Endothelial cell of umbilical vein (primary cell): ENCODE measurements around the gene ALK. TPM values are rescaled to one million over a fixed set of nuclear protein-coding genes. Genes with fewer than 3 reads are reported as not detected.

ENCODE experiments used
- BruUV-seq: library from RNA; stranded (reverse); fragments of 400-500 nt; replicated peaks from 2 replicates; lab custom pipeline; 2021; lab: Mats Ljungman, UMichigan
- CTCF ChIA-PET: fragments of 300-600, 350-600 bp; sonication (Branson Sonifier 250); formaldehyde crosslinking; loops from one replicate; lab custom pipeline; 2021; ENCODE audit warnings: antibody characterized with exemption, inconsistent platforms; lab: Charles Lee
- POLR2A ChIA-PET: fragments of 300-600, 350-600 bp; sonication (Branson Sonifier 250); formaldehyde crosslinking; loops from one replicate; lab custom pipeline; 2021; ENCODE audit warnings: antibody characterized with exemption, inconsistent platforms; lab: Charles Lee
- DNase-seq: peaks from one replicate; pipeline ENCODE4 v3.0.0-alpha.2; 2011; ENCODE audit warnings: low read depth, low spot score
- FAIRE-seq: peaks from 2 replicates; lab custom pipeline; 2011; peaks lifted over from hg19 to GRCh38; lab: Jason Lieb, UNC
- H2AFZ ChIP-seq: 2 replicates; pipeline ENCODE4 v1.6.0; 2012; ENCODE audit warnings: low read depth, low read length, control low read depth, inconsistent platforms
- H3K27ac ChIP-seq: 2 replicates; pipeline ENCODE4 v1.5.1; 2011; ENCODE audit warnings: low read depth, mild to moderate bottlenecking, control low read depth, low read length, moderate library complexity; ENCODE audit not compliant: insufficient read depth
- H3K27me3 ChIP-seq, 2 experiments: 2 replicates each; pipeline versions ENCODE4 v1.6.0 to v1.6.1; 2011; ENCODE audit warnings: low read length in 2 of 2, mixed read lengths in 1 of 2; ENCODE audit not compliant: control insufficient read depth in 2 of 2, insufficient read depth in 2 of 2
- H3K36me3 ChIP-seq, 2 experiments: 2 replicates in 1 of 2; 3 replicates in 1 of 2; pipeline ENCODE4 v1.5.1; 2011; ENCODE audit warnings: low read length in 2 of 2, mild to moderate bottlenecking in 1 of 2, moderate library complexity in 1 of 2; ENCODE audit not compliant: control insufficient read depth in 2 of 2, insufficient read depth in 2 of 2; ENCODE audit errors: extremely low read depth in 1 of 2
- H3K4me1 ChIP-seq: 3 replicates; pipeline ENCODE4 v1.5.1; 2011; ENCODE audit warnings: mild to moderate bottlenecking, low read length; ENCODE audit not compliant: control insufficient read depth, insufficient read depth; ENCODE audit errors: extremely low read depth
- H3K4me2 ChIP-seq: 2 replicates; pipeline ENCODE4 v1.6.1; 2011; ENCODE audit warnings: low read length, control low read depth, mixed read lengths; ENCODE audit not compliant: insufficient read depth
- H3K4me3 ChIP-seq, 3 experiments: fragments of 200-600 bp in 1 of 3; sonication (generic), shearing (Covaris generic) in 1 of 3; replicated peaks in 1 of 3; 2 replicates each; pipeline ENCODE4 v1.5.1; 2011 to 2016; ENCODE audit warnings: control low read depth in 3 of 3, low read length in 3 of 3, mild to moderate bottlenecking in 2 of 3, inconsistent platforms in 1 of 3, low read depth in 1 of 3, moderate library complexity in 1 of 3; ENCODE audit not compliant: insufficient read depth in 1 of 3
- H3K79me2 ChIP-seq: 2 replicates; pipeline ENCODE4 v1.6.0; 2012; ENCODE audit warnings: low read length, inconsistent platforms; ENCODE audit not compliant: control insufficient read depth, insufficient read depth
- H3K9ac ChIP-seq: replicated peaks from 2 replicates; pipeline ENCODE3; 2011; ENCODE audit warnings: low read length, control low read depth; ENCODE audit not compliant: insufficient read depth; ENCODE audit errors: extremely low read depth
- H3K9me1 ChIP-seq: replicated peaks from 3 replicates; pipeline ENCODE4 v1.6.0; 2011; ENCODE audit warnings: mild to moderate bottlenecking, low read length; ENCODE audit not compliant: control insufficient read depth, insufficient read depth; ENCODE audit errors: extremely low read depth
- H3K9me3 ChIP-seq: replicated peaks from 2 replicates; pipeline ENCODE4 v1.5.1; 2012; ENCODE audit warnings: low read length, inconsistent platforms; ENCODE audit not compliant: control insufficient read depth, insufficient read depth
- H4K20me1 ChIP-seq: replicated peaks from 2 replicates; pipeline ENCODE3; 2011; ENCODE audit warnings: mild to moderate bottlenecking, low read length; ENCODE audit not compliant: control insufficient read depth, insufficient read depth; ENCODE audit errors: extremely low read depth
- CTCF ChIP-seq, 2 donors: IDR thresholded peaks; 1 replicate in 1 of 2; 2 replicates in 1 of 2; pipeline ENCODE4 v1.5.1; 2011; ENCODE audit warnings: low read length in 2 of 2, mild to moderate bottlenecking in 2 of 2, moderate library complexity in 2 of 2, control low read depth in 1 of 2, inconsistent platforms in 1 of 2, low read depth in 1 of 2; ENCODE audit not compliant: insufficient read depth in 1 of 2; ENCODE audit errors: extremely low read depth in 1 of 2
- EZH2 ChIP-seq: IDR thresholded peaks from 2 replicates; pipeline ENCODE4 v1.6.1; 2012; ENCODE audit warnings: borderline replicate concordance, low read depth, mild to moderate bottlenecking, moderate library complexity, low read length, inconsistent platforms; ENCODE audit not compliant: severe bottlenecking
- FOS ChIP-seq: IDR thresholded peaks from 2 replicates; pipeline ENCODE4 v1.6.1; 2011; ENCODE audit warnings: mild to moderate bottlenecking, low read length, moderate library complexity, borderline replicate concordance; ENCODE audit not compliant: insufficient read depth
- GATA2 ChIP-seq: IDR thresholded peaks from 2 replicates; pipeline ENCODE4 v1.7.0; 2011; ENCODE audit warnings: low read depth, mild to moderate bottlenecking, moderate library complexity, mixed read lengths, low read length; ENCODE audit not compliant: insufficient read length, insufficient read depth
- JUN ChIP-seq: IDR thresholded peaks from 2 replicates; pipeline ENCODE4 v1.6.1; 2011; ENCODE audit warnings: borderline replicate concordance, low read depth; ENCODE audit not compliant: insufficient read length, insufficient read depth
- MAX ChIP-seq: IDR thresholded peaks from 2 replicates; pipeline ENCODE4 v1.6.1; 2011; ENCODE audit not compliant: insufficient read depth, insufficient read length
- MYC ChIP-seq: IDR thresholded peaks from one replicate; pipeline ENCODE4 v1.6.1; 2011; ENCODE audit warnings: mild to moderate bottlenecking, low read depth, low read length
- POLR2A ChIP-seq: IDR thresholded peaks from 2 replicates; pipeline ENCODE4 v1.6.1; 2012; ENCODE audit warnings: low read depth, mild to moderate bottlenecking, control low read depth, low read length
- POLR2AphosphoS5 ChIP-seq: IDR thresholded peaks from 2 replicates; pipeline ENCODE4 v1.6.1; 2012; ENCODE audit warnings: low read depth, mild to moderate bottlenecking, control low read depth, low read length, moderate library complexity; ENCODE audit not compliant: insufficient read depth
- dilution Hi-C: fragments of 300-500 bp; cut with MboI; formaldehyde crosslinking; loops from one replicate; pipeline ENCODE4 v1.15.0; 2019; ENCODE audit warnings: low sequenced_read_pairs; ENCODE audit not compliant: extremely low pct_ligation_motif_present
- intact Hi-C: fragments of 100-400 bp; cut with micrococcal nuclease; formaldehyde crosslinking; loops from one replicate; pipeline ENCODE4 v1.10.0; 2022
- polyA plus RNA-seq, 4 experiments: library from polyadenylated mRNA; depleted of rRNA in 3 of 4; stranded (reverse) in 3 of 4; unstranded in 1 of 4; fragments of >200 nt; gene quantifications; 2 replicates each; pipeline versions ENCODE4 v1.2.1 to v1.2.3, GENCODE V29; 2011 to 2012; ENCODE audit warnings: missing spikeins in 1 of 4
- total RNA-seq: library from RNA; stranded (reverse); gene quantifications from 2 replicates; pipeline ENCODE4 v1.2.3, GENCODE V29; 2021

ALK gene
- total and polyA plus RNA-seq, 2 donors (not counting 3 experiments of a cell fraction or from before 2014, with no cell fraction given) = not detected

- no peaks in the 10 kb centered on the region for H3K9me3 ChIP-seq
- dilution Hi-C loops = no loop called here
- no peaks in the 10 kb centered on the region for H3K27me3 ChIP-seq
- no peak overlapping the region for H3K4me2 ChIP-seq
- no peaks in the 10 kb centered on the region for H3K9me1 ChIP-seq
- no peak for DNase-seq
- POLR2A ChIA-PET = no interaction called here
- H3K79me2 ChIP-seq = no peaks in the 10 kb centered on the region
- no peaks in the 10 kb centered on the region for H3K4me1 ChIP-seq
- no peak overlapping the region for H2AFZ ChIP-seq
- TF ChIP-seq POLR2A (no peak), CTCF (IDR thresholded peaks at IDR 0.05; ENCODE audit: extremely low read depth in 1 of 2, insufficient read depth in 1 of 2, low read depth in 1 of 2, low read length in 2 of 2) (no peak), MAX (no peak), MYC (no peak), JUN (no peak), EZH2 (no peak), GATA2 (no peak), FOS (no peak), POLR2AphosphoS5 (no peak)
- no peak for FAIRE-seq
- intact Hi-C loops = no loop called here
- CTCF ChIA-PET = interaction anchor here (0.7 kb wide), 1 partner anchor 13 kb away, joined by 3 read pairs; no protein-coding TSS in a partner anchor
- no peak overlapping the region for H3K4me3 ChIP-seq
- BruUV-seq = no TSS peak
- no peaks in the 10 kb centered on the region for H3K36me3 ChIP-seq
- no peak overlapping the region for H3K9ac ChIP-seq
- H4K20me1 ChIP-seq = no peaks in the 10 kb centered on the region
- H3K27ac ChIP-seq = no peak overlapping the region
Observed at GRCh38 chr2:29417630-29418029, 503.8 kb downstream of the ALK start.
